GM12891 (cell line): ENCODE measurements around the gene APBB2.
A peak's percentile ranks its signal among the peaks of the same experiment; 100 is the strongest.

Source experiments
- DNase-seq: peaks from one replicate; pipeline ENCODE4 v3.0.0; 2011; ENCODE audit warnings: low spot score; ENCODE audit not compliant: insufficient read length
- FAIRE-seq: peaks from 2 replicates; lab custom pipeline; 2011; peaks lifted over from hg19 to GRCh38; lab: Jason Lieb, UNC
- PAX5 ChIP-seq: IDR thresholded peaks from 2 replicates; pipeline ENCODE4 v1.6.1; 2011; ENCODE audit warnings: low read length, moderate library complexity, mild to moderate bottlenecking; ENCODE audit not compliant: insufficient read depth, severe bottlenecking
- POLR2A ChIP-seq: IDR thresholded peaks from 2 replicates; pipeline ENCODE4 v1.6.1; 2011; ENCODE audit warnings: low read depth, low read length, control low read depth
- POLR2AphosphoS5 ChIP-seq: IDR thresholded peaks from 2 replicates; pipeline ENCODE4 v1.6.1; 2011; ENCODE audit warnings: low read depth, low read length, control low read depth
- POU2F2 ChIP-seq: IDR thresholded peaks from 2 replicates; pipeline ENCODE4 v1.6.1; 2011; ENCODE audit warnings: low read depth, mild to moderate bottlenecking, control low read depth, low read length, moderate library complexity
- SPI1 ChIP-seq: IDR thresholded peaks from 2 replicates; pipeline ENCODE4 v1.6.1; 2011; ENCODE audit warnings: low read depth, low read length, control low read depth
- TAF1 ChIP-seq: IDR thresholded peaks from 2 replicates; pipeline ENCODE4 v1.6.1; 2011; ENCODE audit warnings: low read depth, low read length, control low read depth

Gene APBB2

DNA sequence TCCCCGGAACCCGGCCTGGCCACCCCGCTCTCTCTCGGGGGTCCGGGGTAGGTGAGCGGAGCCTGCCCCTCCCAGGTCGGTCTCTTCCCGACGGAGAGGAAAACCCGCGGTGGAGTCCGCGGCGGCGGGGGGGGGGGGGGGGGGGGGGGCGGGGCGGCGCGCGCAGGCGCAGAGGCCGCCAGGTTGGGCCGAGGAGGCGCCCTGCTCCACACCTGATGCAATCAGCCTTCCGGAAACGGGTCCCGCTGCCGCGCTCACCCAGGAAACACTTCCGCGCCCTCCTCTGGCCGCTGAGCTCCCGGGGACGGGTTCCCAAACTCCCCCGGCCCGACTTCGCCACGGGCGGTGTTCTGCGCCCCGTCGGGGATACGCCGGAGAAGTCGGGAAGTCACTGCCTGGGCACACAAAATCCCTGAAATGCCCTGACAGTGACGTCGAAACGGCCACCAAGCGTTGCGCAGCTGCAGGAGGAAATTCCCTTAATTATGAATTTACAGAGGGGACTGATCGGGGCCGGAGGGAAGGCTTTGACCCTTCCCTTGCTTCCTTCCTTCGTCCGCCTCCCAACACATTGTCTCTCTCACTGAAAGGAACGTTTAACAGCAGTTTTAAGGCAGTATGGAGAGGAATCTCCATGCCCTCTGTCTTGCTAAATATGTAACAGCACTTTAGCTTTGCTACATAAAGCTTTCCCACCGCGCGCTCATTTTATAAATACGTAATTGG lies 2.1 kb upstream of the APBB2 start:
- FAIRE-seq (peak; percentile 71), DNase-seq (peak; percentile 75)
- TF ChIP-seq TAF1 (no peak), PAX5 (no peak), POLR2A (peak; percentile 67; the same call in 1 of the 2 replicates), POLR2AphosphoS5 (peak; percentile 69; the same call in 1 of the 2 replicates), SPI1 (no peak), POU2F2 (peak; percentile 40; the same call in 1 of the 2 replicates)

DNA sequence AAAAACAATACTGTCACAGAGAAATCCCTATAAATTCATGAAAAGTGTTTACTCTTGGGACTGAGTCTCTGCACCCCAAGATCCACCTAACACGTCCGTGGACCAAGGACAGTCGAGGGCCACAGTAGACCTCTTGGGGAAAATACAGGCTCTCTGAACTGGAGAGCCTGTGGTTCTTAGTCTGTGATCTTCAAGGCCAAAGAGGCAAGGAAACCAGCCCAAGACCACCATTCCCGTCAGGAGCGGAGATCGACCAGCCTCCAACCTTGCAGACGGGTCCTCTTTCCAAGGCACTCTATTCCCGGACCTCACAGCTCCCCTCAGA lies 1.6 kb upstream of the APBB2 start:
- DNase-seq (no peak), FAIRE-seq (no peak)
- no peak for TF ChIP-seq POLR2AphosphoS5
- no peak for TF ChIP-seq POU2F2
- TF ChIP-seq TAF1, result no peak
- no peak for TF ChIP-seq PAX5
- no peak for TF ChIP-seq POLR2A
- no peak for TF ChIP-seq SPI1

DNA sequence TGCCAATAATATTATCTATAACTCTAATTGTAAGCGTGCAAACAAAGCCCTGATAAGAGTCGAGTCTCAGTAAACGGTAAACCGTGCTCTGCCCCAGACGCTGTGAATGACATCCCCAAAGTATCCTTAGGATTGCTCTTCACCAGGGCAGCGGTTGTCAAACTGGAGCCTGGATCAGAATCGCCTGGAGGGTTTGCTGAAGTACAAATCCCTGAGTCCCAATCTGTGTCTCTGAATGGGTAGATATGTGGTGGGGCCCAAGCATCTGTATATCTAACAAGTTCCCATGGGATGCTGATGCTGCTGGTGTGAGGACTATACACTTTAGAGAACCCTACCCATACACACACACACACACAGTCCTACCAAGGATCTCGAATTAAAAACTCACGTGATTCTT lies 813 bp upstream of the APBB2 start:
- DNase-seq (no peak), FAIRE-seq (no peak)
- no peak for TF ChIP-seq POU2F2
- TF ChIP-seq POLR2AphosphoS5, result no peak

DNA sequence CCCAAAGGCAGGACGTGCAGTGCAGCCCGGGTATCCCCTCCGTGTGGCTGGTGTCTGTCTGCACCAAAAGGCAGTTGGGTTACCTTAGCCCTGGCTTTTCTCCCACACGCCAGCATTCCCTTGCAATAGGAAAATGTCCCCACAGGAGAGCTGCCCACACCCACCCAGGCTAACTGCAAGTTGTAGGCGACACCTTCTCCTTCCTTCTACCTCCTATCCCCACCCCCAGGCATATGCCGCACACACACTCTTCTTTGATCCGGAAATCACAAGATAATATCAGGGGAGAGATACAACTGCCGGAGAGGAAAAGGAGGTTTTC lies 444 bp upstream of the APBB2 start:
- FAIRE-seq (no peak), DNase-seq (no peak)
- no peak for TF ChIP-seq POLR2AphosphoS5
- TF ChIP-seq SPI1, result no peak
- TF ChIP-seq TAF1, result no peak
- no peak for TF ChIP-seq PAX5
- TF ChIP-seq POLR2A, result no peak
- TF ChIP-seq POU2F2, result no peak

DNA sequence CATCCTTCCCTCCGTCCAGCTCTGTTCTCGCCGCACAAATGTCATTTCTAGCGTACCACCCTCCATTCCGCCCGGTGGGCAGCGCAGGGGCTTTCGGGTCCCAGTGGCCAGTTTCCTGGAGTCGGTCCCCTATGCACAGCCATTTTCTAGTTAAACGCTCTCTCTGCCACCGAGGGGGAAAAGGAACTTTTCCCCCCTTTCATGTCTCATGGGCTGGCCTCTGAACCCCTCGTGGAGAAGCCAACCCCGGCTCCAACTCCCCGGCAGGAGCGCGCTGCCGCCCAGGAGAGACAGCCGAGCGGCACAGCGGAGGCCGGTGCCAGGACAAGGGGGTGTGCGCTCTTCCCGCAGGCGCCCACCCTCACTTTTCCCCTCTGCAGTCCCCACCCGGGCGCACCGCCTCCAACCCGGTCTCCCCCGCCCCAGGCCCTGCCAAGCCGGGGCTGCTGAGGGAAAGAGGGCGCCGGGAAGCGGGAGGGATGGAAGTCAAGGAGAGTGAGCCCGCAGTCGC lies 662 bp downstream of the APBB2 start:
- peak; percentile 13 for DNase-seq
- no peak for TF ChIP-seq TAF1
- no peak for TF ChIP-seq POLR2A
- no peak for TF ChIP-seq SPI1
- TF ChIP-seq POU2F2, result no peak
- no peak for TF ChIP-seq PAX5
- TF ChIP-seq POLR2AphosphoS5, result no peak
- no peak for FAIRE-seq

DNA sequence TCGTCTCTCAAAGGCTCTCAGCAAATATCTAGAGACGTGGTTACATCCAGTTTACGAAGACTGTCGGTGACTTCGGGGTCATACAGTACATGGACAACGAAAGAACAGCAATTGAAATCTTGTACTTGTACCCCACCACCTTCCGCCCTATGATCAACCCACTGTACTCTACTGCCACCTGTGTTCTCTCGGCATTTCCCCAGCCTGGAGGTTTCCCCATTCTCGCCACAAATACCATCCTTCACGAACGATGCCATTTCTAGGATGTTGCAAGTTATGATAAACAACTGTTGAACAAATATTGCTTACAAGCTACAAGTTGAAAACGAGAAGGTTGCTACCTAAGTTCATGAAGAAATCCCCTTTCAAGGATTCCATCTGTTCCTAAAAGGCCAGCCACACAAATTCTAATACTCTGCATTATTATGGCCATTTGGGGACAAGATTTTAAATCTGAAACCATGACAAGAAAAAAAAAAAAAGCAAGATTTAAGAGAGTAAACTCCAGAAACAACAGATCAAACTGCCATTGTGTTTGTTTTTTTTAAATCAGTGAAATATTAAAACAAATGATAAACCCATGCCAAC lies 1.6 kb downstream of the APBB2 start:
- TF ChIP-seq POLR2AphosphoS5 (no peak), TAF1 (no peak), POU2F2 (no peak), PAX5 (no peak), SPI1 (no peak), POLR2A (no peak)
- DNase-seq (no peak), FAIRE-seq (peak; percentile 78)

DNA sequence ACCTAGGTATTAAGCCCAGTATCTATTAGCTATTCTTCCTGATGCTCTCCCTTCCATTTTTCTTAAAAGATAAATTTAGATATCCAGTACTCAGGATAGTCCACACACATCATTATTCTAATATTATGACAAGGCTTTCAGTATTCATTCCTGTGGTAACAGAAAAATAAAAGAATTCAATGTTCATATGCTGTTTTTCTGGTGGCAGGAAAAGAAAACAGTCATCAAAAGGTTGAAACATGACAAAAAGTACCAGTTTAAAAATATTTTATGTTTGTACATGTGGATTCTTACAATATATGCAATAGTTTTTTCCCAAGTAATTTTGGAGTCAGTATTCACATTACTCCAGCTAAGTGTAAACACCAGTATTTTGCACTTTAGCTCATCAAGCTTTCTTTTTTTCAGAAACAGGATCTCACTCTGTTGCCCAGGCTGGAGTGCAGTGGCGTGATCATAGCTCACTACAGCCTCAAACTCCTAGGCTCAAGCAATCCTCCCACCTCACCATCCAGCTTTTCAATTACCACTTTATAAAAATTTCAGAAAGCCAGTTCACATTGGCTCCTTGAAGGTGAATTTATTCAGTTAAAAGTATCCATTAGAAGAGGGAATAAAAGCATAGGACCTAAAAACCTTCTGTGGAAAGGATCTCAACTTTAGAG lies 2.3 kb downstream of the APBB2 start:
- DNase-seq, result no peak
- no peak for FAIRE-seq

DNA sequence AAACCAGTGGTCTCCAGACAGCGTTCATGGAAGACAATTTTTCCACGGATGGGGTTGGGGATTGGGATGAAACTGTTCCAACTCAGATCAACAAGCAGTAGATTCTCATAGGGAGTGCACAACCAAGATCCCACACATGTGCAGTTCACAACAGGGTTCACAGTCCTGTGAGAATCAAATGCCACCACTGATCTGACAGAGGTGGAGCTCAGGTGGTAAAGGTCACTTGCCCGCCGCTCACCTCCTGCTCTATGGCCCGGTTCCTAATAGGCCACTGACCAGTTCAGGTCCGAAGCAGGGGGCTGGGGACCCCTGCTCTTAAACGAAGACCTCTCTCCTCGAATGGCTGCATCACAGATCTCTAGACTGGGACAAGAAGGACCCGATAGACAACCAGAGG lies 4.4 kb downstream of the APBB2 start:
- DNase-seq, result no peak
- TF ChIP-seq PAX5 (no peak), POU2F2 (no peak), POLR2A (no peak), TAF1 (no peak), SPI1 (no peak), POLR2AphosphoS5 (no peak)
- no peak for FAIRE-seq

More for the DNA sequence above, 2.3 kb downstream of the APBB2 start:
- no peak for TF ChIP-seq TAF1
- no peak for TF ChIP-seq POLR2AphosphoS5
- TF ChIP-seq SPI1, result no peak
- no peak for TF ChIP-seq POLR2A
- no peak for TF ChIP-seq PAX5
- TF ChIP-seq POU2F2, result no peak

DNA sequence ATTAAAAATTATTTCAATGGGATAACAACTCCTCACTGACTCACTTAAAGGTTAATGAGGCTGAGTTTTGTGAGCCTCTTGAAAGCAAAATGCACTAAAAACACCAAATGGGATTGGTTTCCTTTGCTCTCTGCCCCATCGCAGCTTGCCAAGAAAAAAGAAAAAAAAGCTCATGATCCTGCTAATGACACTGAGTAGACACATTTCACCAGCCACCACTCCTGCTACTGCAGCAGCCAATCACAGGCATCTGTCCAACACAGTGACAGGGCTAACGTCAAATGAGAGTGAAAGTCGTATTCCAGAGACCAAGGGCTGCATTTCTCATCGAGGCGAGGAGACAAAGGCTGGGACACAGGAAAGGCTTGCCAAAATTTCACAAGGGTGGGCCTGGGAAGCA lies 5.2 kb downstream of the APBB2 start:
- FAIRE-seq, result no peak
- no peak for DNase-seq
- TF ChIP-seq PAX5 (no peak), TAF1 (no peak), POLR2AphosphoS5 (no peak), POLR2A (no peak), POU2F2 (no peak), SPI1 (no peak)
